HCT116 (cell line): ENCODE measurements around the gene PTPN23. TPM values are rescaled to one million over a fixed set of nuclear protein-coding genes. Genes with fewer than 3 reads are reported as not detected.

Source experiments
- ATAC-seq: fragments of 200-7000 bp; cut with Tn5 transposase; 2 replicates; pipeline ENCODE4 v1.9.1; 2020; ENCODE audit warnings: mild to moderate bottlenecking, moderate library complexity
- BruUV-seq: library from RNA; stranded (reverse); fragments of 400-500 nt; replicated peaks from 2 replicates; lab custom pipeline; 2021; lab: Mats Ljungman, UMichigan
- CTCF ChIA-PET: fragments of 300-600 bp; sonication (Branson Sonifier 250); formaldehyde crosslinking; loops from one replicate; lab custom pipeline; 2021; ENCODE audit warnings: antibody characterized with exemption; lab: Charles Lee
- POLR2A ChIA-PET: fragments of 300-600, 350-600 bp; sonication (Branson Sonifier 250); formaldehyde crosslinking; loops from one replicate; lab custom pipeline; 2021; ENCODE audit warnings: antibody characterized with exemption; lab: Charles Lee
- RAD21 ChIA-PET, 2 experiments: fragments of 300-600 bp; sonication (Branson Sonifier 250); formaldehyde crosslinking; loops; one replicate each; lab custom pipeline; 2023; ENCODE audit warnings: low total read pairs in 2 of 2; ENCODE audit not compliant: uncharacterized antibody in 2 of 2, unreplicated experiment in 2 of 2, low non-redundant PET in 1 of 2; lab: Charles Lee
- DNase-seq: peaks from one replicate; pipeline ENCODE4 v3.0.0-alpha.2; 2010; ENCODE audit warnings: low read depth, low spot score
- H2AFZ ChIP-seq: fragments of 200-600 bp; shearing (Covaris generic), sonication (generic); 2 replicates; pipeline ENCODE4 v1.6.1; 2017; ENCODE audit warnings: low read depth, mixed run types, mixed read lengths, antibody characterized with exemption, low read length; ENCODE audit not compliant: poor library complexity, severe bottlenecking
- H3K27ac ChIP-seq: 2 replicates; pipeline ENCODE4 v1.5.1; 2012; ENCODE audit warnings: low read depth, low read length
- H3K27me3 ChIP-seq: fragments of 200-600 bp; sonication (generic); 2 replicates; pipeline ENCODE4 v1.6.1; 2016; ENCODE audit warnings: mixed run types, low read length, mixed read lengths; ENCODE audit not compliant: insufficient read depth
- H3K36me3 ChIP-seq, 2 experiments: fragments of 200-500 bp in 1 of 2; fragments of 200-600 bp in 1 of 2; sonication (Bioruptor generic) in 1 of 2; sonication (generic) in 1 of 2; 2 replicates each; pipeline versions ENCODE4 v1.5.1 to v1.6.1; 2014 to 2016; ENCODE audit warnings: low read length in 2 of 2, inconsistent platforms in 1 of 2, mixed read lengths in 1 of 2, mixed run types in 1 of 2; ENCODE audit not compliant: insufficient read depth in 2 of 2, control insufficient read depth in 1 of 2
- H3K4me1 ChIP-seq, 2 experiments: fragments of 200-600 bp in 1 of 2; sonication (generic) in 1 of 2; 2 replicates each; pipeline versions ENCODE4 v1.5.1 to v1.6.1; 2012 to 2017; ENCODE audit warnings: low read length in 2 of 2, inconsistent platforms in 1 of 2, mild to moderate bottlenecking in 1 of 2, mixed read lengths in 1 of 2, mixed run types in 1 of 2, moderate library complexity in 1 of 2; ENCODE audit not compliant: insufficient read depth in 2 of 2, control insufficient read depth in 1 of 2
- H3K4me2 ChIP-seq: fragments of 200-600 bp; sonication (generic); 2 replicates; pipeline ENCODE4 v1.6.1; 2017; ENCODE audit warnings: mixed run types, low read length, mixed read lengths
- H3K4me3 ChIP-seq, 2 experiments: fragments of 200-600 bp in 1 of 2; sonication (generic) in 1 of 2; replicated peaks in 1 of 2; 2 replicates each; pipeline ENCODE4 v1.5.1; 2011 to 2016; ENCODE audit warnings: low read length in 2 of 2, control low read depth in 1 of 2, low read depth in 1 of 2, mild to moderate bottlenecking in 1 of 2, mixed read lengths in 1 of 2, mixed run types in 1 of 2
- H3K79me2 ChIP-seq: fragments of 200-600 bp; sonication (generic); 2 replicates; pipeline ENCODE4 v1.6.1; 2017; ENCODE audit warnings: mild to moderate bottlenecking, mixed run types, low read length, moderate library complexity, mixed read lengths; ENCODE audit not compliant: insufficient read depth
- H3K9ac ChIP-seq: fragments of 200-600 bp; sonication (generic); 2 replicates; pipeline ENCODE4 v1.6.1; 2016; ENCODE audit warnings: low read length, mixed read lengths
- H3K9me2 ChIP-seq: fragments of 200-600 bp; sonication (generic), shearing (Covaris generic); 2 replicates; pipeline ENCODE4 v1.6.1; 2017; ENCODE audit warnings: mixed run types, mild to moderate bottlenecking, moderate library complexity; ENCODE audit not compliant: insufficient read depth
- H3K9me3 ChIP-seq, 2 experiments: fragments of 200-500 bp in 1 of 2; fragments of 200-600 bp in 1 of 2; sonication (Bioruptor generic) in 1 of 2; sonication (generic) in 1 of 2; 2 replicates each; pipeline ENCODE4 v1.6.1; 2014 to 2017; ENCODE audit warnings: low read length in 2 of 2, mixed read lengths in 2 of 2, inconsistent platforms in 1 of 2, low read depth in 1 of 2, mild to moderate bottlenecking in 1 of 2, mixed run types in 1 of 2, moderate library complexity in 1 of 2; ENCODE audit not compliant: control insufficient read depth in 1 of 2, insufficient read depth in 1 of 2
- H4K20me1 ChIP-seq: fragments of 200-600 bp; sonication (generic), shearing (Covaris generic); 2 replicates; pipeline ENCODE4 v1.6.1; 2017; ENCODE audit warnings: mixed run types, mild to moderate bottlenecking, moderate library complexity; ENCODE audit not compliant: insufficient read depth
- ATF3 ChIP-seq: IDR thresholded peaks from 2 replicates; pipeline ENCODE4 v1.6.1; 2012
- CEBPB ChIP-seq: IDR thresholded peaks from 2 replicates; pipeline ENCODE4 v1.6.1; 2012; ENCODE audit warnings: low read depth
- ELF1 ChIP-seq: IDR thresholded peaks from 2 replicates; pipeline ENCODE4 v1.6.1; 2012; ENCODE audit warnings: low read depth, borderline replicate concordance
- EZH2 ChIP-seq: fragments of 200-600 bp; sonication (generic); IDR thresholded peaks from 2 replicates; pipeline ENCODE4 v1.6.1; 2017; ENCODE audit warnings: antibody characterized with exemption, mixed run types
- JUND ChIP-seq: IDR thresholded peaks from 2 replicates; pipeline ENCODE4 v1.6.1; 2012
- MAX ChIP-seq: IDR thresholded peaks from 2 replicates; pipeline ENCODE4 v1.6.1; 2012
- POLR2AphosphoS5 ChIP-seq: IDR thresholded peaks from 2 replicates; pipeline ENCODE4 v1.6.1; 2011; ENCODE audit warnings: mild to moderate bottlenecking, low read depth, low read length, moderate library complexity
- RAD21 ChIP-seq: IDR thresholded peaks from 2 replicates; pipeline ENCODE4 v1.6.1; 2012; ENCODE audit warnings: low read depth, mild to moderate bottlenecking
- REST ChIP-seq: IDR thresholded peaks from 2 replicates; pipeline ENCODE4 v1.6.1; 2012; ENCODE audit warnings: low read depth
- SIN3A ChIP-seq: IDR thresholded peaks from 2 replicates; pipeline ENCODE4 v1.6.1; 2012; ENCODE audit warnings: low read depth
- SP1 ChIP-seq: IDR thresholded peaks from 2 replicates; pipeline ENCODE4 v1.6.1; 2012; ENCODE audit warnings: low read depth
- SRF ChIP-seq: IDR thresholded peaks from 2 replicates; pipeline ENCODE4 v1.6.1; 2012; ENCODE audit warnings: low read depth
- ZBTB33 ChIP-seq: IDR thresholded peaks from 2 replicates; pipeline ENCODE4 v1.6.1; 2011; ENCODE audit warnings: mild to moderate bottlenecking, low read length, moderate library complexity; ENCODE audit not compliant: insufficient replicate concordance; ENCODE audit errors: extremely low read depth
- ZFX ChIP-seq: fragments of 450-650 bp; IDR thresholded peaks from 2 replicates; pipeline ENCODE4 v1.6.1; 2017
- ZNF274 ChIP-seq: fragments of 200-500 bp; sonication (Bioruptor generic); IDR thresholded peaks from 2 replicates; pipeline ENCODE4 v1.6.1; 2014; ENCODE audit warnings: mild to moderate bottlenecking, low read depth, low read length, inconsistent platforms
- intact Hi-C: fragments of 100-400 bp; cut with micrococcal nuclease; formaldehyde crosslinking; loops from 2 replicates; pipeline ENCODE4 v1.10.0; 2022
- total RNA-seq: library from RNA; stranded (reverse); gene quantifications from one replicate; pipeline ENCODE4 v1.2.1, GENCODE V29; 2021; ENCODE audit not compliant: unreplicated experiment

PTPN23 gene
- total RNA-seq, 1 experiment from 2014 or later: 56.5 TPM

- POLR2A ChIA-PET: no interaction called here
- H3K4me3 ChIP-seq: no peak overlapping the region
- peaks cover 2 to 9% of the 10 kb centered on the region in 2 experiments; a peak in 2 of 4 replicates for H3K36me3 ChIP-seq
- H3K9ac ChIP-seq: no peak overlapping the region
- TF ChIP-seq ZNF274 (no peak), REST (no peak), ATF3 (no peak), CEBPB (no peak), ZBTB33 (no peak), JUND (no peak), EZH2 (no peak), SRF (no peak), SP1 (no peak), MAX (no peak), ZFX (no peak), POLR2AphosphoS5 (no peak), SIN3A (no peak), ELF1 (no peak), RAD21 (no peak)
- RAD21 ChIA-PET: no interaction called here
- no peaks in the 10 kb centered on the region; the same call in 1 of the 2 replicates for H3K79me2 ChIP-seq
- H2AFZ ChIP-seq: no peak overlapping the region
- intact Hi-C loops: loop anchor here (5.0 kb wide), 1 partner anchor 363 kb away; no protein-coding TSS in a partner anchor
- no TSS peak for BruUV-seq
- no peak overlapping the region for H3K4me2 ChIP-seq
- H4K20me1 ChIP-seq: no peaks in the 10 kb centered on the region
- no peak overlapping the region for H3K27ac ChIP-seq
- peaks cover 5 to 11% of the 10 kb centered on the region in 2 experiments; a peak in 2 of 4 replicates for H3K4me1 ChIP-seq
- H3K9me2 ChIP-seq: no peaks in the 10 kb centered on the region
- no peaks in the 10 kb centered on the region for H3K27me3 ChIP-seq
- no peaks in the 10 kb centered on the region for H3K9me3 ChIP-seq
- CTCF ChIA-PET: interaction anchor here (0.6 kb wide), 1 partner anchor 530 kb away, joined by 3 read pairs; no protein-coding TSS in a partner anchor
- DNase-seq: no peak
- ATAC-seq: no peak
These were observed 43.9 kb downstream of the PTPN23 start for GRCh38 chr3:47424434-47425382.
